Thyroid gland (tissue), 4 donors: ENCODE measurements around the gene COL24A1.

Experiments
- CTCF ChIP-seq, 6 experiments: fragments of 200-600 bp in 3 of 6; fragments of 450-650 bp in 3 of 6; sonication (generic) in 3 of 6; IDR thresholded peaks; one replicate each; pipeline ENCODE4 v1.5.1; 2016 to 2019; ENCODE audit warnings: antibody characterized with exemption in 6 of 6, mild to moderate bottlenecking in 2 of 6, inconsistent platforms in 1 of 6, moderate library complexity in 1 of 6
- POLR2A ChIP-seq, 2 donors: fragments of 450-650 bp; IDR thresholded peaks; one replicate each; pipeline ENCODE4 v1.6.1; 2017; ENCODE audit warnings: antibody characterized with exemption in 2 of 2, mild to moderate bottlenecking in 2 of 2, moderate library complexity in 1 of 2

- TF ChIP-seq CTCF (IDR thresholded peaks at IDR 0.05), result no peak
- no peak for TF ChIP-seq POLR2A (IDR thresholded peaks at IDR 0.05)
These were observed 102.2 kb downstream of the COL24A1 start for GRCh38 chr1:86054396-86054795.
